ENCODE data around the gene ACAP2.

GRCh38 chr3:195265363-195265976, 177.3 kb downstream of the ACAP2 start:
- TF ChIP-seq CTCF (IDR thresholded peaks at IDR 0.05; ENCODE audit: low read depth, low read length, poor library complexity, severe bottlenecking) (no peak), EZH2phosphoT487 (IDR thresholded peaks at IDR 0.05; ENCODE audit: borderline replicate concordance, low read length) (no peak)
